Fibroblast of skin of right biceps (primary cell): ENCODE measurements around the gene OMP.
A peak's percentile ranks its signal among the peaks of the same experiment; 100 is the strongest.
"Not testable (repeated sequence)": the region's sequence is repeated elsewhere in the genome, so short reads cannot be mapped to it uniquely, and the experiment has no call there.

ENCODE experiments used
- DNase-seq: peaks from one replicate; pipeline ENCODE4 v3.0.0-alpha.2; 2013

The OMP gene

DNA sequence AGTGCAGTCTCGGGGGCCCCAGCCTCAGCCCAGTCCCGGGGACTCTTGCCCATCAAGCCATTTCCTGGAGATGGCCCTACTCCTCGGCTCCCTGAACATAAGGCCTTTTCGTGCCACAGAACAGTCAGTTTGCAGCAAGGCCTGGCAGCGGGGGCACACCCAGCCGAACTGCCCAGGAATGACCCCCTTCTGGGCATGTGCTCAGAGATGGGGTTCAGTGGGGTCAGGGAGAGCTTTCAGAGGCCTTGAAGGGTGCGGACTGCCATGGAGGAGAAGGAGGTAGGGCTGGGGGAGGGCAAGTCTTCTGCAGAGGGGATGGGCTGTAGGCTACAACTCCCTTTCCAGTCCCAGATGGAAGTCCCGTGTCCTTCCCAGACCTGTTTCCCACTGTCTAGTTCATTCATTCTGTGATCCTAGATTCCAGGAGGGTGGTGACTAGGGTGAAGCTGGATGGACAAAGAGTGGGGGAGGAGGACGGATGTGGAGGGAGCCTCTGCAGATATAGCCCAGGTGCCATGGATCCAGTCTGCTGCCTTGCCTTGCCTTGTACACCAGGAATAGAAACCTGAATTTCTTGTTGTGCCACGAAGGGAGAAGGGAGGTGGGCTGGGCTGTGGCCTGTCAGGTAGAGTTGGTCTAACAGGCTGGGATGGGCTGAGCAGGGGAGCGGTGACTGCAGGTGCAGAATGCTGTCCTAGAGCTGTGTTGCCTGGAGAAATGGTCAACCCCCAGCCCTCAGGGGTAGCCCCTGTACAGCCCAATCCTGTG, 14.2 kb upstream of the OMP start:
- DNase-seq: no peak

DNA sequence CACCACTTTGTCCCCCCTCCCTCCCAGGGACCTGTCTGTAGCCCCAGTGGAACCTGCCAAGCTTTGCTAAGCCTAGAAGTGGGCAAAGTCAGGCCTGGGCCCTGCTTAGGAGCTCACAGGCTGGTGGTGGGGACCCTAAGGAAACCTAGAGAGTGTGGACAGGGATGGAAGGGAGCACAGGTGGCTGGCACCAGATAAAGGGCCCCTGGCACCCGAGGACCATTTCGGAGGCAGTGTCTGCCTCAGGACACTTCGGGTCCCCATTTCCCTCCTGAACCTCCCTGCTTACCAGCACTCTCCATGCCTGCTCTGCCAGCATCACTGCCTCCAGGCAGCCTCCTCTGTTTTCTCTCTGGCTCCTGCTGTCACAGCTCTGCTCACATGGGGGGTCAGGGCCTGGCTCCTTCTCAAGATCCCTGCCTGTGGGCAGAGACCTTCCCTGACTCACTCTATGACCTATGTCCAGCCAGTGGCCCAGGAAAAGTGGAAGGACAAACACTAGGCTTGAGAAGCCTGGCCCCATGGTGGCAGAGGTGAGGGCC, 13.6 kb upstream of the OMP start:
- no peak for DNase-seq

DNA sequence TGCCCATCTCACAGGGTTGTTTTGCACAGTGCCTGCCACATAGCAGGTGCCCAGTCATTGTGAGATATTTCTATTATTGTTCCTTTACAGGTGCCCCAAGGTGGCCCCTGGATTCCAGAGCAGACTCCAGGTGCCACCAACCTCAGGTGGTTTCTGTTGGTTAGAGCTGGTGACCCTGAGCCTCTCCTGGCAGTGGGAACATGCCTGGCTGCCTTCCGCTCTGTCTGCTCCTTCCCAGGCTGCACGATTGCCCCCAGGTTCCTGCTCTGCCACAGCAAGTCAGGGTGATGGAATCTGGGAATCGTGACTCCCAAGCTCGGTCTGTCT, 12.6 kb upstream of the OMP start:
- DNase-seq: no peak

DNA sequence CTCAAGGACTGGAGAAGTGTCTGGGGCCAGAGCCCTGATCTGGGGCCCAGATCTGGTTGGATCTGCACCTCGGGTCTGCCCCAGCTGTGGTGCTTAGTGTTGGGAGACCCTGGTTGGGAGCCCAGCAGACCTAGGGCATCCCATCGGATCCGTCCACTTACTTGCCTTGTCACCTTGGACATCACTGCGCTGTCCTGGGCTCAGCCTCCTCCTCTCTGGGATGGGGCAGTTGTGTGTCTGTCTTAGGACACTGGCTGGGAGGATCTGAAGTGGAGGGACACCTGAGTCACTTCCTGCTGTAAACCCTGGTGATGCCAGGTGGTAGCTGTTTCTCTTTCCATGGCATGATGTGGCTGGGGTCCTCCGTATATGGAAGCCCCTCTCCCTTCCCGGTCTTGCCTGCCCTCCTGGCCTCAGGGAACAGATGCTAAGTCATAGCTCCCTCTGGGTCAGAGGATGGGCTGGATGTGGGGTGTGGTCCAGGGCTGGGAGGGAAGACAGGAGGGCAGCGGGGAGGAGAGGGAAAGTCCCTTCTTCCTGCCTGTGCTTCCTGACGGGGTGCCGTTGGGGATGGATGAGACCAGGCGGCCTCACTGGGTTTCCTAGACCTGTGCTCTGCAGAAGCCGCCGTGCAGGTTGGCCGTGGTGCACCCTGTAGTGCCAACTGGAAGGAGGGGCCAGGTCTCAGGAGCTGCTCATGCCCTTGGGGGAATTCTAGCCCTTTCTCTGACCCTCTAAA, 12.1 kb upstream of the OMP start:
- DNase-seq: no peak

DNA sequence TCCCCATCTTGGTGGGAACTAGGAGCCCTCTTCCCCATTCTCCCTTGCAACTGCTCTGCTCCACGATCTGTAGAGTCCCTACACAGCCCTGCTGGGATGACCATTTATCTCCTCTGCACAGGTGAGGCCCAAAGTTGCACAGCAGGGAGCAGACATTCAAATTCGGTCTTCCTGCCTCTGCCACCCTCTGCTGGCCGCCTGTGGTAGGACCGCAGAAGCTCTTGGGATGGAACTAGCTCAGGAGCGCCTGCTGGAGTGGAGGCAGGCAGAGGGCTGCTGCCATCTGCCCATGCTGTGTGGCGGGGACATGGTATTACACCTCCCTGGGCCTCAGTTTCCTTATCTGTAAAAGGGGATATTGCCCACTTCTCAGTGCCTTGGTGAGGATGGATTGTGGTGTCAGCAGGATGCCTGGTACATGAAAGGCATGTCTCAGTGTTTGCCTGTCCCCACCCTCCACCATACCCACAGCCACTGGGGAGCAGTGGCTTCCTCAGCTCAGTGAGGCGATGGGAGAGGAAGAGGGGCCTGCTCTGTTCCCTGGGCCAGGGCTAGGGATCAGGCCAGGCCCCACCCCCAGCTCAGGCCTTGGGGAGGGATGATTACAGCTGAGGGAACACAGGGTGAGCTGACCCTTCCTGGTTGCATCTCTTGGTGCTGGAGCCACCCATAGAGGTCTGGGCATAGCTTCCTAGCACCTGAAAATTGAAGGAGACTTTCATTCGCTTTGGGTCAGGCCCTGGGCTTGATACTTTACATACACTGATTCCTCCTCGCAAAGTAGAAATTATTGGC, 11.3 kb upstream of the OMP start:
- peak; percentile 59 for DNase-seq

DNA sequence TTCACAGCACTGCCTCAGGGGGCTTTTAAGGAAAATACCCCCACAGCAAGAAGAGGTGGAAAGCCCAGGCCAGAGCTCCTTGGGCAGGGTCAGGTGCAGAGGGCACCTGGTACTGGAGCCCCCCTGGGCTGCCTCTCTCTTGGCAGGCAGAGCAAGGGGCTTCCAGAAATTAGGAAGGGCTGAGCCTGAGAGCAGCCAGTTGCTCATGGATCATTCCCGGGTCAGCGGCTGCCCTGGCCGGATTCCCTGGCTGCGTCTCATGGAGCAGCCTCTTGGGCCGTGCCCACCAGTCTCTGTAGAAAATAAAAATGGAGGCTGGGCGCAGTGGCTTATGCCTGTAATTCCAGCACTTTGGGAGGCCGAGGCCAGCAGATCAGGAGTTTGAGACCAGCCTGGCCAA, 10.3 kb upstream of the OMP start:
- no peak for DNase-seq

DNA sequence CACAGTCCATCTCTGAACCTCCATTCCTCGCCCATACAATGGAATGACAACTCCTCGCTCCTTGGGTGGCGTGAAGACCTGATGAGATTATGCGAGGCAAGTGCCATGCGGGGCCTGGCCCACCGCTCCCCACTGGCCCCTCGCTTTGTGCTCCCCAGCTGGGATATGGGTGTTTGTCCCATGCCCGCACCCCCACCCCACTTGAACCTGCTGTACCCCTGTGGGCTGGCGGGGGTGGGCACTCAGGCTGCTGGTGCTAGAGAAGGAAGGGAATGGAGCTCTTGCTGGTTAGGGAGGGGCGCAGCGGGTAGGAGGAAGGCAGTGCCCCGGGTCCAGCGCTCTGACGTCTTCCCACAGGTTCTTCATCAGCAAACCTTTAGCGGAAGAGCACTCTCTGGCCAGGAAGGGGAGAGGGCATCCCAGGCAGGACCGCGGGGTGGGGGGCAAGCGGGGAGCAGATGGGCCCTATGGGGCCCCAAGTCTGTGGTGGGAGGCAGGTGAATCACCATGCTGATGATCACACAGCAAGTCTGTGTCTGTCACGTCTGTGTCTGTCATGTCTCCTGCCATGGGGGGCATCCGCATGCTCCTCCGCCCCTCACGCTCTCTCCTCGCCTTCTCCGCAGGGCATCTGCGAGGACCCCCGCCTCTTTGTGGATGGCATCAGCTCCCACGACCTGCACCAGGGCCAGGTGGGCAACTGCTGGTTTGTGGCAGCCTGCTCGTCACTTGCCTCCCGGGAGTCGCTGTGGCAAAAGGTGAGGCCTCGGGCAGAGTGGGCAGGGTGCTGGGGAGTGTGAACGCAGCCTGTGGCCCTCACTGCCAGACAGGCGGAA, 9.4 kb upstream of the OMP start:
- no peak for DNase-seq

DNA sequence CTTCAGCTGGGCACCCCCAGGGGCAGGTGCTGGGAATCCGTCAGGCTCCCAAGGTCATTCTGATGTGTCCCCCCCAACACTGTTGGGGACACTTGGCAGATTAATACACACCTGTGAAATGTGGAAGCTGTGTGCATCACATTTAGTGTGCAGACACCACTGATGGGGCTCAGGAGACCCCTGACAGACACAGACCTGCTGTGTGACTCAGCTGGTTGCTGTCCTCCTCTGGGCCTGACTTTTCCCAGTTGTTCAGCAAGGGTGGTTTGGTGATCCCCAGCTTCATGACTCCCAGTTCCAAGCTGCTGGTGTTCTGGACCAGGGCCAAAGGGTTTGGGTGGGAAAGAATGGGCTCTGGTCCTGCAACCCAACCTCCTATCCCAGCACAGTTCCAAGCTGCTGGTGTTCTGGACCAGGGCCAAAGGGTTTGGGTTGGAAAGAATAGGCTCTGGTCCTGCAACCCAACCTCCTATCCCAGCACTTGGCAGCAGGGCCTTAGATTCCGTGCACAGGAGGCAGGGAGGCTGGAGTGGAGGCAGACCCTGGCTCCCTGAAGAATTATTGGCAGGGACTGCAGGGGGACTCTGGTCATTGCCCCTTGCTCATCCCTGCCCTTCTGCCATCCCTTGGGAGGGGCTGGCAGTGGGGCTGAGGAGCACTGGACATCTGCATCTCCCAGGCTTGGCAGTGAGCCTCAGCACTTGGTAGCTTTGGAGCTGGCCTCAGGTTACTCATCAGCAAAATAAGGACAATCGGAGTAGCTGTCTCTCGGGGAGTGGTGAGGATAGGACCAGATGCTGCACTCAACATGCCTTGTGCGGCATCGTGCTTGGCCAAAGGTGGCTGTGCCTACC, 8.4 kb upstream of the OMP start:
- no peak for DNase-seq

DNA sequence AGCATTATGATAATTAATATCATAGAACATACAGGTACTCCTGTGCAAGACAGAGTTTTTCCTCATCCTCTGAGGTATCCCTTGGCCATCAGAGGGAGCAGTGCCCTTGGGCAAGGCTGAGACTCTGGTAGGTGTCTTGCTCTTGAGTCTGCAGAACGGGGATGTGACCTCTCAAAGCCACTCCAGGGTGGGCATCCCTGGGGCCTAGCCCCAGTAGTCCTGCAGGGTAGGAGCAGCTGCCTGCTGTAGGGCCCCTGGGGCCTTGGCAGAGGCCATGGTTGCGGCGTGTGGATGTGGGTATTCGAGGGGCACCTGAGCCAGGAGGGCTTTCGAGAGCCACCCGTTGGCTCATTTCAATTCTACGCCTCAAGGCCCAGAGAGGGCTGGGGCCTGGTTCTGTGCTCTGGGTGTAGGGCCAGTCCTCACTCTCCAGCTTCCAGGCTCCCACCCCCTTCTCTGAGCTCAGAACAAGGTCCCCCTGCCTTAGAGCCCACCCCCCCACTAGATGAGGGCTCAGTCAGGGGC, 7.7 kb upstream of the OMP start:
- no peak for DNase-seq

DNA sequence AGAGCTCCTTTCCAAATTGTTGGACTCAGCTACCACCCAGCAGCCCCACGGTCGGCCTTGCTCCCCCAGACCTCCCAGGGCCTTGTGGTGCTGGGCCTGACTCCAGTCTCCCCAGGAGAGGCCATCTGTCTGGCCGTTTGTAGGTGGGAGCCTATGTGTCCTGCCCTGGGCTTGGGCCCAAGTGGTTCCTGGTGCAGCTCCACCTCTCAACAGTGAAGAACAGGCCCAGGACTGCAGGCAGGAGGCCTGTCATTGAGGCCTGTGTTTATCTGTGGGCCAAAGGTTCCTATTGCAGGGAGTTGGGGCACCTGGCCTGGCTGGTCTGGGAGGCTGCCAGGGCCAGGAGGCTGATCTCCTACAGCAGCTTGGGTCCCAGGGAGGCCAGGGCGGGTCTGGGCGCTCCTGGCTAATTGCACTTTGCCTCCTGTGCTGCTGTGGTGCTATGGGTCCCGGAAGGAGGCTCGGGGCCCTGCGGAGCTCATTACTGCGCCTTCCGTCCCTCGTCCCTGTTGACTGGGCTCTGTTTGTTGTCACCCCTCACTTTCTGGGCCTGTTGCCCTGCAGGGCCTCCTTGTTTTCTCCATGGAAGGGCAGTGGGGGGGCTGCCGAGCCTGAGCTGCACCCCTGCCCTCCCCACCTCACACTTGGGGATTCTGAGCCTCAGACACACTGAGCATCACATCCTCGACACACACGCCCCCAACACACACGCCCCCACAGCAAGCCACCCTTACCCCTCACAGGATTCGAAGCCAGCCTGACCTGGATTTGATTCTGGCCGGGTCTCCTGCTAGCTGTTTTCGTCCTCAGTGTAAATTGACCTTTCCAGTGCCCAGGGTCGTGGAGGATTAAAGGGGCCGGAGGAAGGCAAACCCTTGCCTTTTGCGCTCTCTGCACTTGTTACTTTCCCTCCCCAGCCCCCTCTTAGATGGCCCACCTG, 6.8 kb upstream of the OMP start:
- DNase-seq: no peak

DNA sequence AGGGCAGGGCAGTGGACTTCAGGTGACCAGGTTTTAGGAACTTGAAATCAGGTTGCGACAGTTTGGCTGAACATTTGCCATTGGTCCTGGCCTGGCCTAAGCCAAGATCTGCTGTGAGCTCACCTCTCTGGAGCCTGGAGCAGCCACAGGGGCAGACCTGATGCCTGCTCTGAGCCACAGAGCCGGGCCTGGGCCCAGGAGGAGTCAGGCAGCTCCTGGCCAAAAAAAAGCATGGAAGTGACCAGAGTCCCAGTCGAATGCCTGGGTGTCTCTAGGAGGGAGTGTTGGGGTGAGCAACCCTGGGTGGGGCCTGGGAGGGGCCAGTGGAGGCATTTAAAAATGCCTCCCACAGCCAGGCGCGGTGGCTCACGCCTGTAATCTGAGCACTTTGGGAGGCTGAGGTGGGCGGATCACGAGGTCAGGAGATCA, 6.0 kb upstream of the OMP start:
- DNase-seq: no peak

DNA sequence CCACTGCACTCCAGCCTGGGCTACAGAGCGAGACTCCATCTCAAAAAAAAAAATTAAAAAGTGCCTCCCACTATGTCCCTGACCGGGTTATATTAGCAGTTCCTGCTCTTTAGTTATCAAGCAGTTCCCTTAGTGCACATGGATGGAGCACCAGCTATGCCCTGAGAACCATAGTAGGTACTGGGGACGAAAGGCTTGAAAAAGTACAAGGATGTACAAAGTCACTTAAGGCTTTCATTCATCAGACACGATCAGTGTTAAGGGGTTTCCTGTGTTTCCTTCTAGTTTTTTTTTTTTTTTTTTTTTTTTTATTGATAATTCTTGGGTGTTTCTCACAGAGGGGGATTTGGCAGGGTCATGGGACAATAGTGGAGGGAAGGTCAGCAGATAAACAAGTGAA, 5.5 kb upstream of the OMP start:
- DNase-seq: not testable (repeated sequence)

DNA sequence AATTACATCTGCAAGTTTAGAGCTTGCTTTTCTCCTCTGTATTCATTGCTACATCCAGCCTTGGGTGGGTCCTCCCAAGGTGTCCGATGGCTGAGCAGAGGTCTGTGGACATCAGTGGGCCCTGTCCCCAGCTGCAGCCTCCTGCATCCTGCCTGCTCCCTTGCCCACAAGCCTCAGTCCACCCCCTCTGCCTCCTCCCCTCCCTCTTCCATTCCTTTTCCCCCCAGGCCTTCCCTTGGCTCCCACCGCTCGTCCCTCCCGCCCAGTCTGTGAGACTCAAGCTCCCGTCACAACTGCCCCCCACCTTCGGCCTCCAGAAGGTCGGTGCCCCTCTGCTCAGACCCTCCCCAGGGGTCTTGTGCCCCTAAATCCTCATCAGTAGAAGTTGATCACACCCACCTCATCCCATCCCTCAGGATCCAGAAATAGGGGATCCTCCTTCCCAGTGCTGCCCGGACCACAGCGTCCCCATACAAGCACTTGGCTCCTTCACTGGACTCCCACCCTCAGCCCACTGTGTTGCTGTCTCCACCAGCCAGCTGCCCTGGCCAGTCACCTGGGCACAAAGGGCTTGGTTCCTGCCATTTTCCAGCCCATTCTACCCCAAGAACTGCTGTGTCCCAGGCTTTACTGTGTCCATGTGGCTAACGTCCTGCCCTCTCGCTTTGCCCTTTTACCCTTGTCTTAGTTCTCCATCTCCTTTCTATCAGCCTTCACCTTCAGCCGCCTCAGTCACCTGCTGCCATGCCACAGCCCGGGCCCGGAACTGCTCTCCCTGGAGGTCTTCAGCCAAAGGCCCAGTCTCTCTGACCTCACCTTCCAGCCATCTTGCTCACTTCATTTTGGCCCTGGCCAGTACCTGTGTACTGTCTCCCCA, 2.2 kb upstream of the OMP start:
- DNase-seq: no peak

DNA sequence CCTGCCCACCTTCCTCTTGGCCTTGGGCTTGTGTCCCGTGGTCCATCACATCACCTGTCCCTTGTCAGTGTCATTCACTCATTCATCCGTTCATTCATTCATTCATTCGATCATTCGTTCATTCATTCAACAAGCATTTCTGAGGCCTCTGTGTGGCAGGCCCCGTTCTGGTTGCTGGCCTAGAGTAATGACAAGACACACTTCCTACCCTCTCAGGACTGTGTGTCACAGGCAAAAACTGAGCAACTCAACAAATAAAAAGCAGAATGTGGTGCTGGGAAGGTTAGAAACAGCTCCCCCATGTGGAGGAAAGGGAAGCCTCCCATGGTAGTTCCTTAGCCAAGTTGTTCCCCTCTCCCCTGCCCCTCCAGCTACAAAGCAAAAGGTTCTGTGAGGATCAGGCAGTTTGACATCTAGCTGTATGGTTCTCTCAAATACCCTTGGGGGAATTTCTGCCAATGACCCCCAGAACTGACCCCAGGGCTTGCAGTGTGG, 1.6 kb upstream of the OMP start:
- DNase-seq: peak; percentile 25

DNA sequence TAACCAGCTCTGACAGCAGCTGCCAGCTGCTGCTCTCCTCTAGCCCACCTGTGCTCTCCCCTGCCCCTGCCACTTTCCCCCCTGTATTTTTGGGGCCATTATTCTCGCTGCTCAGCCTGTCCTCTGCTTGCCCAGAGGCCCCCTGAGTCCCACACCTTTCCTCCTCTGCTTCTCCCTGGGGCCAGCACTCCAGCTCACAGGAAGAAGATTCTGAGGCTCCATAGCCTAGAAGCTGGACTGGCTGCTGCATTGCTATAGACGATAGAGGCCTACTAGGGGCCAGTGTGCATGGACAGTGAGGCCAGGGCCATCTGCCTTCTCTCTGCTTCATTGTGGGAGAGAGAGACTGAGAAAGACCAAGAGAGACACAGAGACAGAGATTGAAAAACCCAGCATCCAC, 679 bp downstream of the OMP start:
- no peak for DNase-seq

DNA sequence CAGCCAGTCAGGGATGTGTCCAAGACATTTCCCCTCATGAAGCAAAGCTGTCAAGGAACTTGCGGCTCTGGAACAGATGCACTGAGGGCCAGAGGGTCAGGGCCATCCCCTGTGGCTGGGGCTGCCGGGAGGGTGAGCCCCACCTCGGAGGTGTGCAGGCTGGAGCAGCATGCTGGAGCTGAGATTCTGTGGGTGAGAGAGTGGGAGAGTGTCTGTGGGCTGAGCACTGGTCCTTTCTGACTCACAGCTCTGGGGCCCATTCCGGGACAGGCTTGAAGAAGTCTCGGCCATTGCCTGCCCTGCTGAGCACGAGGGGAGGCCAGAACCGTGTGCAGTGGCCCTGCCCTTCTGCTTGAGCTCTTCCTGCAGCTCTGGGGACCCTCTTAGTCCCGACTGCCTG, 2.1 kb downstream of the OMP start:
- no peak for DNase-seq

DNA sequence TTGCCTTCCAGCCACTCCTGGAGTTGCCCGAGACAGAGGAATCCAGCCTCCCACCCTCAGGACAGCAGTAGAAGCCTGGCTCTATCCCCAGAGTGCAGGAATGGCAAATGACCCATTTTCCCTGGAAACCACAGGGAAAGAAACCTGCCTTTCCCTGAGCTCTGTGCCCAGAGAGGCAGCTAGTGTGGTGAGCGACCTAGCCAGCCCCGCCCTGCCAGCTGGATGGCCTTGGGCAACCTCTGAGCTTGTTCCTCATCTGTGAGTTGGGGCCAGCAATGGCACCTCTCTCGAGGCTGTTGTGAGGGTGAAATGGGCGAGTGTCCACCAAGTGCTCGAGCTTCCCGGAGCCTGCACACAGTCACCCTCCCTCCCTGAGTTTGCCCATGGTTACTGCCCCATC, 3.7 kb downstream of the OMP start:
- DNase-seq: no peak

DNA sequence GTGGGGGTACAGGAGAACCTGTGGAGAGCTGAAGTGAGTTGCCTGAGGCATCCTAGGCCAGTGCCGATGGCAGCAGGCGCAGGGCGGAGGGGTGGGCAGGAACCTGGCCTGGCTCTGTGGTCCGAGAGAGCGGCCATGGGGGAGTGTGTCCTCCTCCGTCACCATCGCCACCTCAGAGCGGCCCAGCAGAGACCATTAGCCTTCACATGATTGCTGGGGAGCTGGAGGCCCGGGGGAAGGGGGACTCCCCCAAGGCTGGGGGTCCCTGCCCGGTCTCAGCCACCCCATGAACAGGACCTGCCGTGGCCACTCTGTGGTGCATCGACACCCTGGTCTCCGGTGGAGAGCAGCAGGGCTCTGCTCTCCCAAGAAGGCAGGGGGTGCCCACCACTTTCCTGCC, 4.1 kb downstream of the OMP start:
- DNase-seq: no peak

DNA sequence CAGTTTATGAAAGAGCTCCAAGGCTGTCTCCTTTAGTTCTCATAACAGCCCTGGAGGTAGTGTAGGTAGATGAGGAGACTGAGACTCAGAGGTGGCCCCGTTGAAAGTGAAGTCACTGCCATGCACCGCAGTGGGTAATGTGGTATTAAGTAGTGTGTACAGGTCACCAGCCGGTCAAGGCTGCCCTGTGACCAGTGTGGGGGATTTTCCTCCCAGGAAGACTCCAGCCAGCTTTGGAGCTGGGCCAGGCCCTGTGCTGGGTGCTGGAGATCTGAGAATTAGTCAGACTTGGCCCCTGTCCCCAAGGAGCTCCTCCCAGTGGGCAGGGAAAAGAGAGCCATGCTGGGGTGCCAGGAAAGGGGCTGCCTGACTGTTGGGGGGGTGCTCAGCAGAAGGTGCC, 5.3 kb downstream of the OMP start:
- peak; percentile 81 for DNase-seq
